H1 (cell line): Measurements from ENCODE around the gene CEMIP2. TPM values are rescaled to one million over a fixed set of nuclear protein-coding genes. Genes with fewer than 3 reads are reported as not detected.

Experiments used
- BACH1 ChIP-seq: IDR thresholded peaks from 2 replicates; pipeline ENCODE4 v1.6.1; 2012; ENCODE audit warnings: low read length, improper control_type of control experiment
- polyA plus RNA-seq, 7 experiments: library from polyadenylated mRNA; depleted of rRNA in 3 of 7; stranded (reverse) in 5 of 7; unstranded in 2 of 7; fragments of >200 nt in 5 of 7; fragments of 200-250 nt in 2 of 7; gene quantifications; 1 replicate in 5 of 7; 2 replicates in 1 of 7; 4 replicates in 1 of 7; pipeline versions ENCODE4 v1.2.1 to v1.2.3, GENCODE V29; 2011 to 2013; ENCODE audit warnings: missing spikeins in 2 of 7, mixed read lengths in 2 of 7
- total RNA-seq: library from RNA; stranded (reverse); fragmentation: NEBNext Ultra II Directional; extraction: Animal tissue kit (Norgen Biotek cat#: 25700); gene quantifications from 2 replicates; pipeline ENCODE4 v1.2.1, GENCODE V29; 2021

The CEMIP2 gene
- total and polyA plus RNA-seq, 2 of the 8 experiments (the other 6 are each of a cell fraction or from before 2014, with no cell fraction given), result 25.2 to 52.1 TPM

DNA sequence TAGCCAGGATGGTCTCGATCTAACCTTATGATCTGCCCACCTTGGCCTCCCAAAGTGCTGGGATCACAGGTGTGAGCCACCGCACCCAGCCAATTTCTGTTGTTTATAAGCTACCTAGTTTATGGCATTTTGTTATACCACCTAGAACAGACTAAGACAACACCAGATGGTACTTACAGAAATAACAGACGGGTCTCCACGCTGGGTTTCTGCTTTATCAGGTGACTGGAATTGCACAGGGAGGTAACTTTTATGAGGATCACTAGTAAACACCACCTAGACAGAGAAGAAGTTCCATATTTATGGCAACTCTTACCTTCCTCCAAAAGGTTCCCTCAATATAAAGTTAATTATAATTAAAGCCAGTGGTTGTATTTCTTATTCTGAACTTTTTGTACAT is 74.0 kb downstream of the CEMIP2 start (continued):
- TF ChIP-seq BACH1, result no peak
